Gastroesophageal sphincter (tissue), 4 donors: Measurements from ENCODE around the gene PRPF18. TPM values are rescaled to one million over a fixed set of nuclear protein-coding genes. Genes with fewer than 3 reads are reported as not detected.

Experiments
- ATAC-seq: fragments of 150-250 bp; one replicate; pipeline ENCODE4 v1.9.1; 2016; ENCODE audit warnings: mild to moderate bottlenecking, moderate library complexity
- H3K27ac ChIP-seq, 4 donors: fragments of 200-600 bp; sonication (generic) in 3 of 4; 1 replicate in 3 of 4; 2 replicates in 1 of 4; pipeline ENCODE4 v1.5.1; 2016 to 2019
- H3K27me3 ChIP-seq: fragments of 200-600 bp; sonication (generic); one replicate; pipeline ENCODE4 v1.5.1; 2019
- H3K36me3 ChIP-seq, 2 donors: fragments of 200-600 bp; sonication (generic); one replicate each; pipeline ENCODE4 v1.5.1; 2019; ENCODE audit warnings: control low read depth in 1 of 2
- H3K4me1 ChIP-seq, 3 donors: fragments of 200-600 bp; sonication (generic); 1 replicate in 2 of 3; 2 replicates in 1 of 3; pipeline ENCODE4 v1.5.1; 2016 to 2019; ENCODE audit warnings: control low read depth in 2 of 3
- H3K4me3 ChIP-seq, 2 donors: fragments of 200-600 bp; sonication (generic); one replicate each; pipeline ENCODE4 v1.5.1; 2019; ENCODE audit warnings: mild to moderate bottlenecking in 1 of 2, moderate library complexity in 1 of 2
- H3K9me3 ChIP-seq, 3 donors: fragments of 200-600 bp; sonication (generic); one replicate each; pipeline ENCODE4 v1.5.1; 2017 to 2019; ENCODE audit warnings: control low read depth in 2 of 3
- EP300 ChIP-seq: sonication (generic); formaldehyde crosslinking; IDR thresholded peaks from one replicate; pipeline ENCODE4 v1.6.1; 2017; ENCODE audit warnings: antibody characterized with exemption, mild to moderate bottlenecking
- POLR2A ChIP-seq, 2 donors: fragments of 450-650 bp; IDR thresholded peaks; one replicate each; pipeline ENCODE4 v1.6.1; 2017; ENCODE audit warnings: antibody characterized with exemption in 2 of 2, mild to moderate bottlenecking in 2 of 2, moderate library complexity in 1 of 2
- POLR2AphosphoS5 ChIP-seq: sonication (generic); formaldehyde crosslinking; IDR thresholded peaks from one replicate; pipeline ENCODE4 v1.6.1; 2017; ENCODE audit warnings: antibody characterized with exemption
- WGBS, 2 donors: methylation state at CpG; one replicate each; pipeline ENCODE4 v1.1.5; 2018; ENCODE audit warnings: low coverage in 1 of 2; 5-methylcytosine and 5-hydroxymethylcytosine counted together
- total RNA-seq, 4 donors: library from RNA; depleted of rRNA; stranded (reverse); fragments of >200 nt; gene quantifications; one replicate each; pipeline ENCODE4 v1.1.0, GENCODE V29; 2016
- TF ChIP-seq, protein P1 (sequence below), 4 experiments: fragments of 200-600 bp in 2 of 4; fragments of 450-650 bp in 2 of 4; sonication (generic) in 1 of 4; IDR thresholded peaks; one replicate each; pipeline ENCODE4 v1.5.1; 2017 to 2019; ENCODE audit warnings: antibody characterized with exemption in 4 of 4, mild to moderate bottlenecking in 2 of 4, moderate library complexity in 2 of 4

PRPF18 gene
- total RNA-seq, 4 donors from 2014 or later: 22.8 to 32.8 (median 24.0) TPM

DNA sequence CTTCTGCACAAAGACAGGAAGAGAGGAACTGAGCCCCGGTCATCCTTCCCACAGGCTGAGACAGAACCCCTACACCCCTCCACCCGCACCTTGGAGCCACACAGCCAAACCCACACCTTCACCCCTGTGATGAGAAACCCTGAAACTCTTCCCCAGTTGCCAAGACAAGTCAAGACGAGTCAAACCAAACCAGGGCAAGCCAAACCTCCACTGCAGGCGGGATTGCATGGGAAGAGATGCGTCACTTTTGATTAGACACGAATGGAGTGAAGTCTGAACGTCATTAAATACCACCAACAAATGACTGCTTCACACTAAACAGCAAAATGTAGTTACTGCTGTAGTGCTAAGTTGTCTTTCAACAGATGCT, 73.8 kb downstream of the PRPF18 start:
- 25 to 48% methylated on average over 2 to 3 of the region's 7 CpGs for WGBS, 2 donors
- Histone ChIP-seq H3K27ac (peak overlapping the region in 3 of 4 donors; percentile 70 to 83 (median 82)), H3K4me3 (no peak overlapping the region), H3K4me1 (peaks cover 0 to 35% (median 9%) of the 10 kb centered on the region in 3 donors), H3K9me3 (no peaks in the 10 kb centered on the region), H3K27me3 (no peaks in the 10 kb centered on the region), H3K36me3 (peaks cover 0 to 64% of the 10 kb centered on the region in 2 donors)
- TF ChIP-seq, protein P1, sequence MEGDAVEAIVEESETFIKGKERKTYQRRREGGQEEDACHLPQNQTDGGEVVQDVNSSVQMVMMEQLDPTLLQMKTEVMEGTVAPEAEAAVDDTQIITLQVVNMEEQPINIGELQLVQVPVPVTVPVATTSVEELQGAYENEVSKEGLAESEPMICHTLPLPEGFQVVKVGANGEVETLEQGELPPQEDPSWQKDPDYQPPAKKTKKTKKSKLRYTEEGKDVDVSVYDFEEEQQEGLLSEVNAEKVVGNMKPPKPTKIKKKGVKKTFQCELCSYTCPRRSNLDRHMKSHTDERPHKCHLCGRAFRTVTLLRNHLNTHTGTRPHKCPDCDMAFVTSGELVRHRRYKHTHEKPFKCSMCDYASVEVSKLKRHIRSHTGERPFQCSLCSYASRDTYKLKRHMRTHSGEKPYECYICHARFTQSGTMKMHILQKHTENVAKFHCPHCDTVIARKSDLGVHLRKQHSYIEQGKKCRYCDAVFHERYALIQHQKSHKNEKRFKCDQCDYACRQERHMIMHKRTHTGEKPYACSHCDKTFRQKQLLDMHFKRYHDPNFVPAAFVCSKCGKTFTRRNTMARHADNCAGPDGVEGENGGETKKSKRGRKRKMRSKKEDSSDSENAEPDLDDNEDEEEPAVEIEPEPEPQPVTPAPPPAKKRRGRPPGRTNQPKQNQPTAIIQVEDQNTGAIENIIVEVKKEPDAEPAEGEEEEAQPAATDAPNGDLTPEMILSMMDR (IDR thresholded peaks at IDR 0.05): no peak
- TF ChIP-seq EP300: no peak
- no peak for TF ChIP-seq POLR2A (IDR thresholded peaks at IDR 0.05)
- TF ChIP-seq POLR2AphosphoS5: no peak
- ATAC-seq: no peak

DNA sequence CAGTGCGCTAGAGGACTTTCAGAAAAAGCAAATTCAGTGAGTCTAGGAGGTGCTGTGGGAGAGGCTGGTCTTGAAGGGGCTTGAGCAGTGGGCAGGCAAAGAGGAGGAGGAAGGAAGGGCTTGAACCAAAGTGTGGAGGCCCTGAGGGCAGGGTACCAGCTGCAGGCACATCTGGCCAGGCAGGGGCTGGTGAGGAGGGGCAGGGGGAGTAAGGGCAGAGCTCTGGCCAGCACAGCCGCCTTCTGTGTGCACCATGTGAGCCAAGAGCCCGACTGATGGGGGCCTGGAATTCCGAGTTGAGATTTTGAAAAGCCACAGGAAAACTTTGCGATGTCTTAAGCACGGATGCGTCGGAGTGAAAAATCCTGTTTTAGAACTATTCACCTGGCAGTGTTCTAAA, 74.5 kb downstream of the PRPF18 start:
- peaks cover 0 to 64% of the 10 kb centered on the region in 2 donors for H3K36me3 ChIP-seq
- H3K27me3 ChIP-seq: no peaks in the 10 kb centered on the region
- TF ChIP-seq, protein P1 (IDR thresholded peaks at IDR 0.05): no peak
- TF ChIP-seq POLR2A (IDR thresholded peaks at IDR 0.05) (no peak), EP300 (no peak), POLR2AphosphoS5 (no peak)
- H3K4me3 ChIP-seq: no peak overlapping the region
- H3K4me1 ChIP-seq: peaks cover 0 to 35% (median 9%) of the 10 kb centered on the region in 3 donors
- ATAC-seq: no peak
- H3K9me3 ChIP-seq: no peaks in the 10 kb centered on the region
- WGBS, 2 donors: 41 to 56% methylated on average over 8 of the region's 8 CpGs
- H3K27ac ChIP-seq: peak overlapping the region in 3 of 4 donors; percentile 4 to 83 (median 82)

DNA sequence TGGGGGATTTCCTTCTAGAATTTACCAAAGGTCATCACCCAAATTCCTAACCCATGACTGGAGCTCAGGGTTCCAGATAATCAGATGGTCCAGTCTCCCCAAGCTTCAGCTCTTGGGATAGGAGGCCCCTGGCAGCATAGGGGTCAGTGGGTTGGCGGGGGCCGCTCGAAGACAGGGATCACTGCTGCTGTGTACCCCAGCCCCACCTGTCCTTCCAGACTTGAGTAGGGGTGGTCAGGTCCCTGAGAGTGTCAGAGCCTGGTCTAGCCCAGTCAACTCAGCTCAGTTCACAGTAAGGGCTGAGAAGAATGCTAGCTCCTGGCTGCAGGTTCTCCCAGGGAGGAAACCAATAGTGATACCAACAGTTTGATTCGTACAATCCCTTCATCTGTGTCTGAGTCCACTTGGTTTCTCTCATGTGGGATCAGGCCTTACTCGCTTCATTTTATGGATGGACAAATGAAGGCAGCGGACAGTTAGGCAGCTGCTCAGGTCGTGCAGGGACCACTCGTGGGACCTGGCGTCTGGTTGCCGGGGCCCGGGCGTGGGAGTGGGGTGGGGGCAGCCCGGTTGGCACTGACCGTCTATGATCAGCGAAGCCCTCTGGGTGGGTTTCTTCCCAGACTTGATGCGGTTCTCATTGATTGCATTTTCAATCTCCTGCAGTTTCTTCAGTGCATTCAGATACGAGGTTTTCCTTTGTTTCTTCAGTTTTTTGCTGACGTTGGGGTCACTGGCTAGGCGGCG, 78.9 kb downstream of the PRPF18 start:
- H3K4me1 ChIP-seq: peaks cover 0 to 10% (median 0%) of the 10 kb centered on the region in 3 donors
- WGBS, 2 donors: 87 to 100% methylated on average over 1 to 9 of the region's 20 CpGs
- H3K4me3 ChIP-seq: no peak overlapping the region
- H3K27me3 ChIP-seq: no peaks in the 10 kb centered on the region
- TF ChIP-seq, protein P1 (IDR thresholded peaks at IDR 0.05): no peak
- no peak for TF ChIP-seq POLR2AphosphoS5
- TF ChIP-seq EP300: no peak
- no peak for TF ChIP-seq POLR2A (IDR thresholded peaks at IDR 0.05)
- no peaks in the 10 kb centered on the region for H3K9me3 ChIP-seq
- no peak overlapping the region for H3K27ac ChIP-seq
- H3K36me3 ChIP-seq: peaks cover 0 to 88% of the 10 kb centered on the region in 2 donors
- ATAC-seq: no peak

DNA sequence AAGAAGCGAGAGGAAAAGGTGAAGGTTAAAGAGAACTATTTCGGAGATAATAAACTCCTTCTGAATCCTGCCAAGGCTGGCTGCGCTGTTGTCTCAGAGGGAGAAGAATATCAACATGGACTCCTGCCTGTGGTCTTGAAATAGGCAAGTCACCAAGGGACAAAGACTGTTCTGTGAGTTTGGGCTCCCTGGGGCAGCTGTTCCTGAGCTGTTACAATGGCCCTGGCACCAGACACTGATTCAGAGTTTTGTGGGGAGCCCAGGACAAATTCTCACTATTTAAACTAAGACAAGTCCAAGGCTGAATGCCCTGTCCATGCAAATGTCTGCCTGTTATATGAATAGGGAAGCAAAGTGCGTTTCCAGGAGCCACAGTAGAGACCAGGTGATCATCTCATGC, 81.4 kb downstream of the PRPF18 start:
- Histone ChIP-seq H3K9me3 (no peaks in the 10 kb centered on the region), H3K27me3 (no peaks in the 10 kb centered on the region), H3K4me3 (no peak overlapping the region), H3K36me3 (peaks cover 0 to 94% of the 10 kb centered on the region in 2 donors), H3K27ac (no peak overlapping the region), H3K4me1 (no peaks in the 10 kb centered on the region)
- 81 to 94% methylated on average over 2 to 3 of the region's 4 CpGs for WGBS, 2 donors
- no peak for TF ChIP-seq POLR2A (IDR thresholded peaks at IDR 0.05)
- TF ChIP-seq, protein P1 (IDR thresholded peaks at IDR 0.05): no peak
- no peak for ATAC-seq
